Measurements from ENCODE around the gene COL4A1.

COL4A1 gene

GRCh38 chr13:110137680-110138009 is 169.3 kb downstream of the COL4A1 start:
- H3K9me3 ChIP-seq (ENCODE audit: insufficient read depth, low read depth, low read length): no peaks in the 10 kb centered on the region
- H2AFZ ChIP-seq (ENCODE audit: low read length): peak overlapping the region; percentile 86
- H3K4me2 ChIP-seq (ENCODE audit: low read depth, low read length, poor library complexity, severe bottlenecking): peak overlapping the region; percentile 81
- H4K20me1 ChIP-seq (ENCODE audit: insufficient read depth, low read length, poor library complexity, severe bottlenecking): no peaks in the 10 kb centered on the region
- H3K27me3 ChIP-seq (ENCODE audit: insufficient read depth, low read length, poor library complexity, severe bottlenecking): no peaks in the 10 kb centered on the region
- TF ChIP-seq EZH2phosphoT487 (IDR thresholded peaks at IDR 0.05; ENCODE audit: borderline replicate concordance): no peak
- TF ChIP-seq, protein P1, sequence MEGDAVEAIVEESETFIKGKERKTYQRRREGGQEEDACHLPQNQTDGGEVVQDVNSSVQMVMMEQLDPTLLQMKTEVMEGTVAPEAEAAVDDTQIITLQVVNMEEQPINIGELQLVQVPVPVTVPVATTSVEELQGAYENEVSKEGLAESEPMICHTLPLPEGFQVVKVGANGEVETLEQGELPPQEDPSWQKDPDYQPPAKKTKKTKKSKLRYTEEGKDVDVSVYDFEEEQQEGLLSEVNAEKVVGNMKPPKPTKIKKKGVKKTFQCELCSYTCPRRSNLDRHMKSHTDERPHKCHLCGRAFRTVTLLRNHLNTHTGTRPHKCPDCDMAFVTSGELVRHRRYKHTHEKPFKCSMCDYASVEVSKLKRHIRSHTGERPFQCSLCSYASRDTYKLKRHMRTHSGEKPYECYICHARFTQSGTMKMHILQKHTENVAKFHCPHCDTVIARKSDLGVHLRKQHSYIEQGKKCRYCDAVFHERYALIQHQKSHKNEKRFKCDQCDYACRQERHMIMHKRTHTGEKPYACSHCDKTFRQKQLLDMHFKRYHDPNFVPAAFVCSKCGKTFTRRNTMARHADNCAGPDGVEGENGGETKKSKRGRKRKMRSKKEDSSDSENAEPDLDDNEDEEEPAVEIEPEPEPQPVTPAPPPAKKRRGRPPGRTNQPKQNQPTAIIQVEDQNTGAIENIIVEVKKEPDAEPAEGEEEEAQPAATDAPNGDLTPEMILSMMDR (conservative IDR thresholded peaks at IDR 0.05; ENCODE audit: low read length): peak; percentile 70
- no peaks in the 10 kb centered on the region for H3K9me2 ChIP-seq (replicated peaks; ENCODE audit: low read depth, low read length)
- H3K36me3 ChIP-seq (ENCODE audit: insufficient read depth, low read length): no peaks in the 10 kb centered on the region
- no peaks in the 10 kb centered on the region for H3F3A ChIP-seq (ENCODE audit: low read depth)
- no peaks in the 10 kb centered on the region for H3K4me1 ChIP-seq (ENCODE audit: insufficient read depth, low read length, poor library complexity, severe bottlenecking)
- no peaks in the 10 kb centered on the region for H3K79me2 ChIP-seq (ENCODE audit: insufficient read depth, low read length)
- peak overlapping the region; percentile 75 for H3K4me3 ChIP-seq (ENCODE audit: low read length, poor library complexity, severe bottlenecking)
- peak overlapping the region; percentile 30 for H3K9ac ChIP-seq (ENCODE audit: low read depth, low read length, poor library complexity, severe bottlenecking)

- Histone ChIP-seq H3K36me3 (ENCODE audit: insufficient read depth, low read length) (no peaks in the 10 kb centered on the region), H3K9me3 (ENCODE audit: insufficient read depth, low read depth, low read length) (no peaks in the 10 kb centered on the region), H3K27me3 (ENCODE audit: insufficient read depth, low read length, poor library complexity, severe bottlenecking) (no peaks in the 10 kb centered on the region), H4K20me1 (ENCODE audit: insufficient read depth, low read length, poor library complexity, severe bottlenecking) (no peaks in the 10 kb centered on the region), H3F3A (ENCODE audit: low read depth) (no peaks in the 10 kb centered on the region), H3K4me1 (ENCODE audit: insufficient read depth, low read length, poor library complexity, severe bottlenecking) (no peaks in the 10 kb centered on the region), H3K4me2 (ENCODE audit: low read depth, low read length, poor library complexity, severe bottlenecking) (peak overlapping the region; percentile 81), H3K9me2 (replicated peaks; ENCODE audit: low read depth, low read length) (no peaks in the 10 kb centered on the region), H3K9ac (ENCODE audit: low read depth, low read length, poor library complexity, severe bottlenecking) (no peak overlapping the region), H2AFZ (ENCODE audit: low read length) (no peak overlapping the region), H3K4me3 (ENCODE audit: low read length, poor library complexity, severe bottlenecking) (peak overlapping the region; percentile 75), H3K79me2 (ENCODE audit: insufficient read depth, low read length) (no peaks in the 10 kb centered on the region)
- TF ChIP-seq, protein P1 (conservative IDR thresholded peaks at IDR 0.05; ENCODE audit: low read length): no peak
- TF ChIP-seq EZH2phosphoT487 (IDR thresholded peaks at IDR 0.05; ENCODE audit: borderline replicate concordance): no peak
These were observed 170.0 kb downstream of the COL4A1 start for GRCh38 chr13:110136660-110137585.

GRCh38 chr13:110135977-110136597 is 170.9 kb downstream of the COL4A1 start:
- no peaks in the 10 kb centered on the region for H3K4me1 ChIP-seq (ENCODE audit: insufficient read depth, low read length, poor library complexity, severe bottlenecking)
- H3K9me3 ChIP-seq (ENCODE audit: insufficient read depth, low read depth, low read length): no peaks in the 10 kb centered on the region
- no peaks in the 10 kb centered on the region for H3K36me3 ChIP-seq (ENCODE audit: insufficient read depth, low read length)
- H3K4me3 ChIP-seq (ENCODE audit: low read length, poor library complexity, severe bottlenecking): no peak overlapping the region
- H3F3A ChIP-seq (ENCODE audit: low read depth): no peaks in the 10 kb centered on the region
- no peak overlapping the region for H3K4me2 ChIP-seq (ENCODE audit: low read depth, low read length, poor library complexity, severe bottlenecking)
- no peak overlapping the region for H2AFZ ChIP-seq (ENCODE audit: low read length)
- TF ChIP-seq, protein P1 (conservative IDR thresholded peaks at IDR 0.05; ENCODE audit: low read length): no peak
- TF ChIP-seq EZH2phosphoT487 (IDR thresholded peaks at IDR 0.05; ENCODE audit: borderline replicate concordance): no peak
- no peak overlapping the region for H3K9ac ChIP-seq (ENCODE audit: low read depth, low read length, poor library complexity, severe bottlenecking)
- no peaks in the 10 kb centered on the region for H3K79me2 ChIP-seq (ENCODE audit: insufficient read depth, low read length)
- no peaks in the 10 kb centered on the region for H3K27me3 ChIP-seq (ENCODE audit: insufficient read depth, low read length, poor library complexity, severe bottlenecking)
- H4K20me1 ChIP-seq (ENCODE audit: insufficient read depth, low read length, poor library complexity, severe bottlenecking): no peaks in the 10 kb centered on the region
- no peaks in the 10 kb centered on the region for H3K9me2 ChIP-seq (replicated peaks; ENCODE audit: low read depth, low read length)

All from Loucy (cell line).